Body of pancreas (tissue), 4 donors: ENCODE data around the gene ASTN2.

Experiments
- CTCF ChIP-seq, 7 experiments: fragments of 450-650 bp in 4 of 7; fragments of 200-600 bp in 3 of 7; sonication (generic) in 3 of 7; IDR thresholded peaks; one replicate each; pipeline ENCODE4 v1.5.1; 2016 to 2019; ENCODE audit warnings: antibody characterized with exemption in 7 of 7
- POLR2A ChIP-seq, 3 donors: fragments of 450-650 bp; IDR thresholded peaks; one replicate each; pipeline ENCODE4 v1.6.1; 2016; ENCODE audit warnings: antibody characterized with exemption in 3 of 3, mild to moderate bottlenecking in 2 of 3

- TF ChIP-seq CTCF (IDR thresholded peaks at IDR 0.05), result no peak
- no peak for TF ChIP-seq POLR2A (IDR thresholded peaks at IDR 0.05)
Observed at GRCh38 chr9:117214416-117214815, 200.4 kb downstream of the ASTN2 start.
